Tibial artery (tissue), 4 donors: ENCODE measurements around the gene UGT1A7.

Source experiments
- DNase-seq, 2 donors: peaks; one replicate each; pipeline ENCODE4 v3.0.0-alpha.2; 2019
- H3K27ac ChIP-seq, 2 donors: fragments of 200-600 bp; sonication (generic) in 1 of 2; 1 replicate in 1 of 2; 2 replicates in 1 of 2; pipeline ENCODE4 v1.5.1; 2018 to 2019; ENCODE audit warnings: mild to moderate bottlenecking in 1 of 2
- H3K27me3 ChIP-seq, 2 donors: fragments of 200-600 bp; sonication (generic) in 1 of 2; one replicate each; pipeline versions ENCODE4 v1.5.1 to v1.6.0; 2016 to 2019
- H3K36me3 ChIP-seq, 3 donors: fragments of 200-600 bp; sonication (generic) in 2 of 3; one replicate each; pipeline ENCODE4 v1.5.1; 2016 to 2019; ENCODE audit warnings: mild to moderate bottlenecking in 2 of 3
- H3K4me1 ChIP-seq, 4 donors: fragments of 200-600 bp; sonication (generic) in 2 of 4; 1 replicate in 3 of 4; 2 replicates in 1 of 4; pipeline ENCODE4 v1.5.1; 2016 to 2019
- H3K4me3 ChIP-seq, 2 donors: fragments of 200-600 bp; sonication (generic) in 1 of 2; 1 replicate in 1 of 2; 2 replicates in 1 of 2; pipeline ENCODE4 v1.5.1; 2018 to 2019; ENCODE audit warnings: mild to moderate bottlenecking in 2 of 2
- H3K9me3 ChIP-seq, 3 donors: fragments of 200-600 bp; sonication (generic) in 1 of 3; one replicate each; pipeline ENCODE4 v1.5.1; 2016 to 2019
- CTCF ChIP-seq, 2 experiments: fragments of 200-600 bp in 1 of 2; fragments of 450-650 bp in 1 of 2; IDR thresholded peaks; one replicate each; pipeline ENCODE4 v1.5.1; 2017 to 2019; ENCODE audit warnings: antibody characterized with exemption in 2 of 2, mild to moderate bottlenecking in 1 of 2, moderate library complexity in 1 of 2
- intact Hi-C: fragments of 100-400 bp; cut with DNase I; formaldehyde crosslinking; loops from one replicate; pipeline ENCODE4 v1.15.0; 2023; ENCODE audit warnings: low total_unique reads

The UGT1A7 gene

DNA sequence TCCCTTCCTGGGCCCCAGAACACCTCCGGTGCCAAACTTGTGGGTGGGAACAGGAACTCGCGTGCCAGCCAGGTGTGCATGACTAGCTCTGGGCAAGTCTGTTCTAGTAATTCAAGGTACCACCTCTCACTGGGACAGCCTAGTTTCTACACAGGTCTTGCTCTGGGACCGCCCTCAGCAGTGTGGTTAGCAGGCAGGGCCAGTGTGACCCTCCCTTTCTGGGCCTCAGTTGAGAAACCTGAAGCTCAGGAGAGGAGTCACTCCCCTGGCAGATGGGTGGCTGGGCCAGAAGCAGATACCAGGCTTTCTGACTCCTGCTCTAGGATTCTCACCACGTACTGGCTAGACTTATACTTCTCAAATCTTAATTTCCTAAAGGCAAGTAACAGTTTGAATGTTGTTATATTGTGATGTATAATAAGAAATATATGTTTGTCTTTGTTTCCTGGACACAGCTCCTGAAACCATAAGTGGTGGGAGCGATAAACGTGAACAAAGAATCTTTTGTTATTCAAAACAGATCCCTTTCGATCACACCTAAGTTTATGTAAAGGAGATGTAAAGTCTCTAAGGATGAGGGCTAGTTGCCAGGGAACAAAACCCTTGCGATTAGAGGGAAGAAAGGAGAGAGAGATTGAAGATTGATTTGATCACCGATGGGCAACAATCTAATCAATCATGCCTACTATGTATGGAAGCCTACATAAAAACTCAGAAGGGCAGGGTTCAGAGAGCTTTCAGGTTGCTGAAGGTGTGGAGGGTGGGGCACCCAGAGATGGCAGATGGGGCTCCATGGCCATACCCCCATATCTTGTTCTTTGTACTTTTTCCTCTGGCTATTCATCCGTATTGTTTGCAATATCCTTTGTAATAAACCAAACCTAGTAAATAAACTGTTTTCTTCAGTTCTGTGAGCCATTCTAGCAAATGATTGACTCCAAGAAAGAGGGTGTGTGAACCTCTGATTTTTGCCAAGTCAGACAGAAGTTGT, 10.0 kb downstream of the UGT1A7 start:
- H3K36me3 ChIP-seq, result no peaks in the 10 kb centered on the region
- H3K9me3 ChIP-seq, result no peaks in the 10 kb centered on the region
- H3K4me3 ChIP-seq, result no peak overlapping the region
- no peak overlapping the region for H3K27ac ChIP-seq
- DNase-seq, result no peak
- H3K27me3 ChIP-seq, result no peaks in the 10 kb centered on the region
- H3K4me1 ChIP-seq, result no peaks in the 10 kb centered on the region
- TF ChIP-seq CTCF (IDR thresholded peaks at IDR 0.05), result no peak
- intact Hi-C loops, result no loop called here

DNA sequence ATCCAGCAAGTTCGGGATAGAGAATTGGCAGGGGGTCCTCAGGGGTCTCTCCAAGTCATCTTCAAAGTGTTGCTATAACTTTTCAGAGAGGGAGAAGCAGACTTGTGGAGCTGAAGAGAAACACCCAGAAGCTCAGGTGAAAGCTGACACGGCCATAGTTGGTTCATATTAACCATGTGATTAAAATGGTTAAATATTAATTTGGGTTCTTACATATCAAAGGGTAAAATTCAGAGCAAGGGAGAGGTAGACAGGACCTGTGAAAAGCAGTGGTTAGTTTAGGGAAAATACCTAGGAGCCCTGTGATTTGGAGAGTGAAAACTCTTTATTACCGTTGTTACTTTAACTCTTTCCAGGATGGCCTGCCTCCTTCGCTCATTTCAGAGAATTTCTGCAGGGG, 10.9 kb downstream of the UGT1A7 start, which contains the start of gene UGT1A6:
UGT1A6 (plus strand) TSS at position 243 of the 400 bp plus-strand sequence; CDS start at position 358, 115 bp downstream.
- no peak within 1 kb of the TSS for H3K27ac ChIP-seq
- H3K4me3 ChIP-seq, result no peak within 1 kb of the TSS
- intact Hi-C loops, result no loop called here
- no peak for DNase-seq
- no peaks in the 10 kb centered on the region for H3K27me3 ChIP-seq
- no peak for TF ChIP-seq CTCF (IDR thresholded peaks at IDR 0.05)
- H3K36me3 ChIP-seq, result no peaks in the 10 kb centered on the region
- H3K4me1 ChIP-seq, result no peaks in the 10 kb centered on the region
- no peaks in the 10 kb centered on the region for H3K9me3 ChIP-seq

- H3K4me3 ChIP-seq, result no peak overlapping the region
- no peak for DNase-seq
- no peak for TF ChIP-seq CTCF (IDR thresholded peaks at IDR 0.05)
- no peaks in the 10 kb centered on the region for H3K27me3 ChIP-seq
- no peak overlapping the region for H3K27ac ChIP-seq
- no peaks in the 10 kb centered on the region for H3K4me1 ChIP-seq
- no peaks in the 10 kb centered on the region for H3K36me3 ChIP-seq
- no peaks in the 10 kb centered on the region for H3K9me3 ChIP-seq
- intact Hi-C loops, result no loop called here
Observed at GRCh38 chr2:233693963-233694362, 12.3 kb downstream of the UGT1A7 start.

- Histone ChIP-seq H3K36me3 (no peaks in the 10 kb centered on the region), H3K4me1 (peaks cover 0 to 2% (median 0%) of the 10 kb centered on the region in 4 donors), H3K27me3 (no peaks in the 10 kb centered on the region), H3K4me3 (no peak overlapping the region), H3K9me3 (no peaks in the 10 kb centered on the region), H3K27ac (no peak overlapping the region)
- intact Hi-C loops, result no loop called here
- DNase-seq, result no peak
- TF ChIP-seq CTCF (IDR thresholded peaks at IDR 0.05), result no peak
Observed at GRCh38 chr2:233698740-233699139, 17.0 kb downstream of the UGT1A7 start.

DNA sequence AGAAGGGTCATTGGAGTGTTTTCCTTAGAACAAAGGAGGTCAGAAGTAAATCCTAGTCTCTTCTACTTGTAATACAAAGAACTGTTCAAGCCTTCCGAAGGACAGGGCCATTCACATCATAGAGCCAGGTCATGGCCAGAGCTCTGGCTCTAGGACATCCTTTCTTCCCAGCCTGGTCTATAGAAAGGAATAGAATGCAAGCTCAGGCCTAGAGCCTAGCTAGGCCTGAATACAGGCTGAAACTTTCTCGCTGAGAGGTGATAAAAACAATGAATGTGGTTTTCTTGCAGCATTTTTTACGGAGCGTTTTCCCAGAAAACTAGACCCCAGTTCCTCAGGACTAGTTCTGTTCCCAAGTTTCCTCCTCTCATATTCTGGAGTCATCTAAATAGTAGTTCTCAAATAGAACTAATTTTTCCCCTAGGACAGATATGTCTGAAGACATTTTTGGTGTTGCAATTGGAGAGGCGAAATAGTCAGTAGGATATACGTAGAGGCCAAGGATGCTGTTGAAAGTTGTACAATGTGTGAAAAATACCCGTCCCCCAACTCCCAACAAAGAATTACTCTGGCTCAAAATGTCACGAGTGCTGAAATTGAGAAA, 17.8 kb downstream of the UGT1A7 start:
- H3K4me3 ChIP-seq, result no peak overlapping the region
- no peak overlapping the region for H3K27ac ChIP-seq
- no peak for TF ChIP-seq CTCF (IDR thresholded peaks at IDR 0.05)
- no peak for DNase-seq
- no peaks in the 10 kb centered on the region for H3K9me3 ChIP-seq
- intact Hi-C loops, result loop anchor here (10.0 kb wide), 1 partner anchor 255 kb away; no protein-coding TSS in a partner anchor
- no peaks in the 10 kb centered on the region for H3K36me3 ChIP-seq
- peaks cover 0 to 2% (median 0%) of the 10 kb centered on the region in 4 donors for H3K4me1 ChIP-seq
- no peaks in the 10 kb centered on the region for H3K27me3 ChIP-seq
